KOPT-K1 (cell line): ENCODE measurements around the gene KAZN.
"Not testable (repeated sequence)": the region's sequence is repeated elsewhere in the genome, so short reads cannot be mapped to it uniquely, and the experiment has no call there.

Experiments used
- H3K27ac ChIP-seq: fragments of 200-600 bp; sonication (generic); 2 replicates; pipeline ENCODE4 v1.5.1; 2016; ENCODE audit warnings: antibody characterized with exemption, mild to moderate bottlenecking, low read depth, low read length; ENCODE audit not compliant: poor library complexity, severe bottlenecking
- H3K36me3 ChIP-seq: fragments of 200-600 bp; sonication (generic); 2 replicates; pipeline ENCODE4 v1.5.1; 2017; ENCODE audit warnings: antibody characterized with exemption, mild to moderate bottlenecking, low read length, moderate library complexity; ENCODE audit not compliant: insufficient read depth
- H3K9me3 ChIP-seq: fragments of 200-600 bp; sonication (generic); 2 replicates; pipeline ENCODE4 v1.5.1; 2017; ENCODE audit warnings: antibody characterized with exemption, low read length, mild to moderate bottlenecking; ENCODE audit not compliant: insufficient read depth, poor library complexity, severe bottlenecking

Gene KAZN

DNA sequence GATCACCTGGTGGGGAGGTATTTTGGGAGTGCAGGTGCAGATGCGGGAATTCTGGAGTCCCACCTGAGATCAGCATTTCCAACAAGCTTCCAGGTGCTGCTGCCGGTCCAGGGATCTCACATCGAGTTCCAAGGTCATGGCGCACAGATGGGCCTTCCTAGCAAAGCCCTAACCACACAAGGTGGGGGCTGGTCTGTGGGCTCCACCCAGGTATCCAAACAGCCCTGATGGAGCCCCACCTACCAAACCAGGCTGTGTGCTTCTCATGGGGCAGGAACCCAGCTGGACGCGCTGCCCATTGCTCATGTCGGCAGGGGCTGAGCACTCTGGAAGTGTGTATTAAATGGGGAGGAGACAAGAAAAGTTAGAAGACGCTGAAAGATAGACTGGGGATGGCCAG lies 520.1 kb downstream of the KAZN start:
- Histone ChIP-seq H3K27ac (no peak overlapping the region), H3K9me3 (no peaks in the 10 kb centered on the region), H3K36me3 (no peaks in the 10 kb centered on the region)

DNA sequence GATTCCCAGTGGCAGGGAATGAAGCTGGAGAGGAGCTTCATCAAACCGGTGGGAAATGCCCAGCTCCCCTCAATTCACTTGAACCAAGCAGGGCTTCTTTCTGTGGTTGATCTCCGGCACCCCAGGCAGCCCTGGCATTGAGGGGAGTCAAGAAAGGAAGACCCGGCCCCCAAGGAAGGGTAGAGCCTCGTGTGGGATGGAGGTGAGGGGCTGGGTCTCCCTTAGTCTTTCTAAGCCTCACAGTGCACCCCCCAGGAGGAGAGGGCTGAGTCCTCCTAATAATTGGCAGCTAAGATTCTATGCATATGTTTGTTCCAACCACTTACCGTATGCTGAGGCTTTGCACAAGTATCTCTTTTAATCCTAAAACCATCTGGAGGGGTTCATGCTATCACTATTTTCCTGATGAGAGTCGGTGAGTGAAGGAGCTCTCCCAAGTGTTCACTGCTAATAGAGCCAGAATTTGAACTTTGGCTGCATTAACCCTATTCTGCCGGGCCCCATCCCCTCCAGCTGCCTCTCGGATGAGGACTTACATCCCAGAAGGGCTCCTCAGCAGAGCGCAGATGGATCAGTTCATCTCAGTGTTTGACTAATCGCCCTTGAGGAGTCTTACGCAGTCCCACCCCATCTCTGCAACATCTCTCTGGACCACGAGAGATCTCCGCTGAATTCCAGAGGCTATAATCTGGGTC lies 521.9 kb downstream of the KAZN start:
- no peaks in the 10 kb centered on the region for H3K9me3 ChIP-seq
- no peaks in the 10 kb centered on the region for H3K36me3 ChIP-seq
- no peak overlapping the region for H3K27ac ChIP-seq

DNA sequence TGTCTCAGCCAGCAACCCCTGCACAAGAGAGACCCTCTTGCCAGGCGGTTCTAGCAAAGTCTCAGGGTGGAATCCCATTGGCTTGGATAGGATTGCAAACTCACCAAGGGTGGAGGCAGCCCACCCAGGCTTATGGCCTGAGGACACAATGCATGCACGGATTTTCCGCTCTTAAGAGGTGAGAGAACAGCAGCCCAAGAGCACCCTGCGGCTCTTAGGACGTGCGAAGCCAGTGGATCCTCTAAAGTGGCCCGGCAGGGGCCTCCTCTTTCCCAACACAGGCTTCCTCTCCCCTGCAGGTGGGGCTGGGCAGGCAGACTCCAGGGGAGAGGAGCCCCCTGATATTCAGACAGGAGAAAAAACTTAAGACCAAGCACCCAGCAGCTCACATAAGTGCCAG lies 523.8 kb downstream of the KAZN start:
- no peaks in the 10 kb centered on the region for H3K36me3 ChIP-seq
- H3K9me3 ChIP-seq: no peaks in the 10 kb centered on the region

DNA sequence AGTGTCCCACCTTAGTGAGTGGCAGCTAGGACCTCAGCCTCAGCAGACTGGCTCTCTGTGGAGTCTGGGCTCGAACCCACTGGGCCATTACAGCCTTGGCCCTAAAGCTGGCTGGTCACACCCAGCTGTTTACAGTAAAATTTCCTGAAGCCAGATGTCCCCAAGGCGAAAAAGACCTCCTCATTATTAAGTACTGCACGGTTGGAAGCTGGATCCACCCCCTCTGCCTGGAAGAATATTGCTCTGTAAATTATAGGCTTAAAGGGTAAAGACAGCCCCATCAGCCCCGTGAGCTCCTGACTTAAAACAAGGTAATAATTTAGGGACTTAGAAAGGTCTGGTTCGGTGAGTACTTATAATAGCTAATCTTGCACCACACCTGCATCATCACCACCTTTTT lies 524.8 kb downstream of the KAZN start:
- H3K9me3 ChIP-seq: no peaks in the 10 kb centered on the region
- no peaks in the 10 kb centered on the region for H3K36me3 ChIP-seq
- H3K27ac ChIP-seq: no peak overlapping the region

More for the DNA sequence above, 523.8 kb downstream of the KAZN start:
- H3K27ac ChIP-seq: no peak overlapping the region

DNA sequence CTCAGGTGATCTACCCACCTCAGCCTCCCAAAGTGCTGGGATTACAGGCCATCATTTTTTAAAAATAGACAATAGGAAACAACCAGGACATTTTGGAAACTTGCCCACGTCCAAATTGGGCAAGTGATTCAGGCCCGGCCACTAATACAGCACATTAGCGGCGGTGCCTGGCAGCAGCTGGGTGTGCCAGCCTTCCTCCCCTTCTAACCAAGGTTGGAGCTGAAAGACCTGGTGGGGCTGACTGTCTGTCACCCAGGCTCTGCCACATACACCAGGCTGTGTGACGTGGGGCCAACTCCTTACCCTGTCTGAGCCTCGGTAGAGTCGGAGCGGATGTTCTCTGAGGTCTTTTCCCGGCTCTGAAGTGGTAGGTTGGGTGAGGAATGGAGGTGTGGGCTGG lies 525.4 kb downstream of the KAZN start:
- Histone ChIP-seq H3K9me3 (no peaks in the 10 kb centered on the region), H3K27ac (no peak overlapping the region), H3K36me3 (no peaks in the 10 kb centered on the region)

DNA sequence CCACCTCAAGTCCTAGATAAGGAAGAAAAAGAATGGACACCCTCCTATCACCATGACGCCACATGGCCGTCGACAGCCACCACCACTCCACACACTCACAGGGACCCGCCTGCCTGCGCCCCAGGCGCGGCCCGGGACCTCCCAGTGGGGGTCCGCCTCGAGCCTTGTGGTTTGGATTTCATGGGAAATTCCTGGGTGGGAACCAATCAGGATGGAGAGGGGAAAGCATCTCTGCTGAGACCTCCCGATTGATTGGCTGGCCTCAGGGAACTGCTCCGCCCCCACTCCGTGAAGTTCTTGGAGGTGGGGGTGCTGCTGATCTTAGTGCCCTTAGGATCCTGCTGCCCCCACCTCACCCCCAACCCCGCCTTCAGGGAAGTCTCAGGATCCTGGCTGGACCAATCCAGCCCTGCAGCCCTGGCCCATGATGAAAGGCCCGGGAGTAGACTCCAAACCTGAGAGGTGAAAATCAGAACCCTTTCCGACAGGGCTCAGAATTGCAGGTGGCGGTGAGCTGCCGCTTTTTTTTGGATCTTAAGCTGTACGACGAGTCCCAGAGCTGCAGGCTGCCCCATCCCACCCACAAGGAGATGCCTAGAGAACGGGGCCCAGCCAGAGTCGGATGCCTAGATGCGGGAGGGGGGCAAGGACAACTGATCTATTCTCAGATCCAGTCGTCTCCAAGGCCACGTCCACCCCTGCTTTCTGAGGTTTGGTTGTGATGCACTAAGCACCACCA lies 526.0 kb downstream of the KAZN start:
- Histone ChIP-seq H3K36me3 (no peaks in the 10 kb centered on the region), H3K27ac (no peak overlapping the region), H3K9me3 (no peaks in the 10 kb centered on the region)

DNA sequence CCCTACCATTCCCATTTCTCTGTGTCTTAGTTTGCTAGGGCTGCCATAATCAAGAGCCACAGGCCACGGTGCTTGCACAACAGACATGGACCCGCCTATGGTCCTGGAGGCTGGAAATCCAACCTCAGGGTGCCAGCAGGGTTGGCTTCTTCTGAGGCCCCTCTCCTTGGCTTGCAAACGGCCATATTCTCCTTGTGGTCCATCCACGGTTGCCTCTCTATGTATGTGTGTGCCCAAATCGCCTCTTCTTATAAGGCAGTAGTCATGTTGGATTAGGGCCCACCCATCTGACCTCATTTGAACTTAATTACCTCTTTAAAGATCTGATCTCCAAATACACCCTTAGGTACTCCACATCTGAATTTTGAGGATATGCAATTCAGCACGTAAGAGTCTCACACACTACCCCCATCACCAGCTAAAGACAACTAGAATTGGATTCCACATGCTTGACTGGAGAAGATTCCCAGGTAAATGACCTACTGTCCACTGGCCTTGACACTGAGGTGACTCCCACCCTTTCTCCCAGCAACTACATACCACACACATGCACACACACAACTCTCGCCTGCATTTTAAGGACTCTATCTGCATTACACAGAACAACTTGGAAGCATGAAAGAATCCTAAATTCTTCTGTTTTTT lies 526.7 kb downstream of the KAZN start:
- no peaks in the 10 kb centered on the region for H3K9me3 ChIP-seq
- H3K36me3 ChIP-seq: no peaks in the 10 kb centered on the region
- H3K27ac ChIP-seq: no peak overlapping the region

DNA sequence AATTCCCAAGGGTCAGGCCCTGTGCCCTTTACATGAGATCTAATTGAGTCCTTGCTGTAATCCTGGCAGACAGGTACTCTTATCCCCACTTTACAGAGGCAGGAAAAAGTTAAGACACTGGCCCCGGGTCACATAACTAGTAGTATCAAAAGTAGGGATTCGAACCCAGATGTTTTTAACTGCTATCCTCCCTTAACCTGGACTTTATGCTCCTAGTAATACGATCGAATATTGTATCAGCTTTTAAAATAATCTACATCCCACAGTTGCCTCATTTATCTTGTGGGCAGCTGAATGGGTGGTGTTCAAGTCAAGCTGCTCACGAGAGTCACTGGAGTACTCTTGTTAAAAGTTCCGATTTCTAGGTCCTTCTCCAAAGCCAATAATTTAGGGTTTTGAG lies 529.6 kb downstream of the KAZN start:
- H3K9me3 ChIP-seq: no peaks in the 10 kb centered on the region
- H3K36me3 ChIP-seq: no peaks in the 10 kb centered on the region
- H3K27ac ChIP-seq: no peak overlapping the region

DNA sequence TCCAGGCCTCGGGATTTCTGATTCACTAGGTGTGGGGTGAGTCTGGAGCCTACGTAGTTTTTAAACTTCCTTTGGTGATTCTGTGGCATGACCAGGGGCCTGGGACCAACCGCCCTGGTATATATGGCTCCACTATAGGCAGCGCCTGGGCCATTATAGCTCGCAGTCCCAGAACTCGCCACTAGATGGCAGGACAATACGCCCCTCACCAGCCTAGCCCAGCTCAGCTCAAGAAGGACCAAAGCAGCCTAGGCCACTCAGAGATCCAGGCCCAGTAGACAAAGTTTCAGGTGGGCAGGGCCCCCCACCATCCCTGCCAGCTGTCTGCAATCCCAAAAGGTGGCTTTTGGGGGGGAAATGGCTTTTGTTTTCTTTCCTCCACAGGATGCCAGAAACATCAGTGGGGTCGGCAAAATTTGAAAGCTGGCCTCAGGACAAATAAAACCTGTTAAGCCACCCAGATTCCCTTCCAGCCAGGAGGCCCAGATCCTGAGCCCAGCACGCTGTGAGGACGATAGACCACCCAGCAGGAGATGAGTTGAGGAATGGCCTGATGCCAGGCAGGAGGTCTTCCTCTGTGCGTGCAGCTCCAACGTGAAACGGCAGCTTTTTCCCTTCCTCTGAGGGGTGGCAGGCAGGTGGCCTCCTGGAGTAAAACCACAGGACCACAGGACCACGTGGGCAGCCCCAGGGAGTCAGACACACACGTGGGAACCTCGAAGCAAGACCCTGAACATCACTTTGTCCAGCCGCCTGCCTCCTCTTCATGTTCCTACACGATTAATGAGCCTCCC lies 530.2 kb downstream of the KAZN start:
- Histone ChIP-seq H3K36me3 (no peaks in the 10 kb centered on the region), H3K27ac (no peak overlapping the region), H3K9me3 (no peaks in the 10 kb centered on the region)

DNA sequence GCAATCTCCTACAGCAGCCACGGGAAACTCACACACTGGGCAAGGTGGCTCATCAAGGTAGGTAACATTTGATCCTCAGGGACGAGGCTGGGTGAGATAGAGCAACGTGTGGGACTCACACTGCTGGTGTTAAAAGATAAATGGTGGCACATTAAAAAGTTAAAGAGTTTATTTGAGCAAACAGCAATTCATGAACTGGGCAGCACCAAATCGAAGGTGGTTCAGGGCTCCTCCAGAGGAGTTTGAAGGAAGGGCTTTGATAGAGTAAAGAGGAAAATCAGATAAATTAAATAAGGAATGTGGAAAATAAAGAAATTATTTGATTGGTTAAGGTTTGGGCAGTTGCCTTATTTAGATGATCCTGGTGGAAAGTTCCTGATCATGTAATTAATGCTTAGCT lies 531.5 kb downstream of the KAZN start:
- H3K9me3 ChIP-seq: no peaks in the 10 kb centered on the region
- H3K27ac ChIP-seq: no peak overlapping the region
- no peaks in the 10 kb centered on the region for H3K36me3 ChIP-seq

DNA sequence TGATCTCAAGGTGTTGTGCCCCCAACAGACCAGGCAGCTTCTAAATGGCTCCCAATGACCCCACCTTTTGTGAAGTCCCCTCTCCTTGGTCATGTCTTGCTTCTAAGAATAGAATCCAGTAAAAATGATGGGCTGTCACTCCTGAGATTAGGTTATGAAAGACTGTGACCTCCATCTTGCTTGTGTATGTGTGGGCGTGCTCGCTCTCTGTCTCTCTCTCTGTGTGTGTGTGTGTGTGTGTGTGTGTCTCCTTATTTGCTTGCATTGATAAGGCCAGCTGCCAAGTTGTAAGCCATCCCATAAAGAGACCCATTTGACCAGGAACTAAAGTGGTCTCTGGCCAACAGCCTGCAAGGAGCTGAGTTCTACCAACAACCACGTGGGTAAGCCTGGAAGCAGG lies 532.1 kb downstream of the KAZN start:
- H3K36me3 ChIP-seq: no peaks in the 10 kb centered on the region
- H3K9me3 ChIP-seq: no peaks in the 10 kb centered on the region
- H3K27ac ChIP-seq: no peak overlapping the region

DNA sequence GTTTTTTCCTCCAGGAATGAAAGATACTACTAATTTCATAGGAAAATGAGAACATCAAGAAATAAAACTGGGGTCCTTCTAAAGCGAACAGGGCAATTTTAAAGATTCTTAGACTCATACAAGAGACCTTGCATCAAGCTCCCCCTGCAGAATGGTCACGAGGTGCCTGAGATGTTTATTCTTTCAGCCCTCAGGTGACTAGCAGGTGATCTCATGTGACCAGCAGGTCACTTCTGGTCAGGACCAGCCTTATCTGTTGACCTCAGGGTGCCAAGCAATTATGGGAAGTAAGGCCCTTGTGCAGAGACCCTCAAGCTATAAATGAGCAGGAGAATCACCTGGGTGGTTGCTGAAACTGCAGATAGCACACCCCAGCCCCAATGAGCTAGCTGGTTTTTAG lies 534.5 kb downstream of the KAZN start:
- Histone ChIP-seq H3K36me3 (no peaks in the 10 kb centered on the region), H3K27ac (no peak overlapping the region), H3K9me3 (no peaks in the 10 kb centered on the region)

DNA sequence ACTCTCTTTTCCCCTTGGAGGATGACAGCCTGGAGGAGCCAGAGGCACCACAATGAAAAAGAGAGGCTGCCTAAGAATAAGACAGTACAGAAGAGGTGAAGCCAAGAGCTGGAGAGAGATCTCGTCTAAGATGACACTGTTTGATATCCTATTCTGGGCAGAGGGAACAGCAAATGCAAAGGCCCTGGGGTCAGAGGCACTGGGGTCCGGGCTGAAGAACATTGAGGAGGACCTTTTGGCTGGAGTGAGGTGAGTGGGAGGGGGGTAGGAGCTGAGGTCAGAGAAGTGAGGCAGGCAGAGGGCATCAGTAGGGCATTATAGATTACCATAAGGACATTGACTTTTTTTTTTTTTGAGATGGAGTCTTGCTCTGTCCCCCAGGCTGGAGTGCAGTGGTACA lies 535.8 kb downstream of the KAZN start:
- Histone ChIP-seq H3K9me3 (no peaks in the 10 kb centered on the region), H3K36me3 (no peaks in the 10 kb centered on the region), H3K27ac (no peak overlapping the region)

DNA sequence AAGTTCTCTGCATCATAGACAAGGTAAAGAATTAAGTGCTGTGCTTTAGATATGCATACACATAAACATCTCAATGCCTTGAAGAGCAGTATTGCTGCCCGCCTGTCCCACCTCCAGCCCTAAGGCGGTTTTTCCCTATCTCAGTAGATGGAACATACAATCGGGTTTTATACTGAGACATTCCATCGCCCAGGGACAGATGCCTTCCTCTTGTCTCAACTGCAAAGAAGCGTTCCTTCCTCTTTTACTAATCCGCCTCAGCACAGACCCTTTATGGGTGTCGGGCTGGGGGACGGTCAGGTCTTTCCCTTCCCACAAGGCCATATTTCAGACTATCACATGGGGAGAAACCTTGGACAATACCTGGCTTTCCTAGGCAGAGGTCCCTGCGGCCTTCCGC lies 537.1 kb downstream of the KAZN start:
- H3K36me3 ChIP-seq, H3K27ac ChIP-seq, H3K9me3 ChIP-seq: not testable (repeated sequence)

DNA sequence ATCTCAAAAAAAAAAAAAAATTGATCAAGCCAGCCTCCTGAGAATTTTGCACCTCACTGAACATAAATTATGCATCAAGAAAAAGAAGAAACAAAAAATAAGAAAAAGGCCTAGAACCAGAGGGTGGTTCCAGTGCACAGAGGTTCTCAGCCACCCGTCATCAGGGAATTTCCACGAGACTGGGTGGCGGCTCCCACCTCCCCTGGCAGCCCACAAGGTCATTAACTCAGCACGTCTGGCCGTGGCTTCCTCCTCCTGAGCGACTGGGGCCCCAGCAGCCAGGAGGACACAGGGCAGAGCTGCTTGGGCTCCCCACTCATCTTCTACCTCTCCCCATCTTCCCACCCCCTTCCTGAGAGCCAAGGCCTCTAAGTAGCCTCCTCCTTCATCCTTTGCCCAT lies 539.3 kb downstream of the KAZN start:
- no peak overlapping the region for H3K27ac ChIP-seq
- H3K9me3 ChIP-seq: no peaks in the 10 kb centered on the region
- H3K36me3 ChIP-seq: no peaks in the 10 kb centered on the region
